PC-3 (cell line): ENCODE results near the gene PELI2. TPM values are rescaled to one million over a fixed set of nuclear protein-coding genes. Genes with fewer than 3 reads are reported as not detected.

Experiments
- ATAC-seq: fragments of 200-7000 bp; cut with Tn5 transposase; 2 replicates; pipeline ENCODE4 v1.9.1; 2020; ENCODE audit warnings: mild to moderate bottlenecking, moderate library complexity
- BruUV-seq: library from RNA; stranded (reverse); fragments of 400-500 nt; replicated peaks from 2 replicates; lab custom pipeline; 2021; lab: Mats Ljungman, UMichigan
- CTCF ChIA-PET: fragments of 300-600 bp; sonication (Branson Sonifier 250); formaldehyde crosslinking; loops from one replicate; lab custom pipeline; 2022; ENCODE audit warnings: antibody characterized with exemption; lab: Charles Lee
- POLR2A ChIA-PET: fragments of 300-600 bp; sonication (Branson Sonifier 250); formaldehyde crosslinking; loops from one replicate; lab custom pipeline; 2022; ENCODE audit warnings: antibody characterized with exemption; ENCODE audit not compliant: unreplicated experiment; lab: Charles Lee
- DNase-seq: peaks from one replicate; pipeline ENCODE4 v3.0.0-alpha.2; 2015
- H2AFZ ChIP-seq: fragments of 300-600 bp; sonication (generic); 2 replicates; pipeline ENCODE4 v1.6.0; 2016; ENCODE audit warnings: antibody characterized with exemption, low read length
- H3F3A ChIP-seq: fragments of 300-600 bp; sonication (generic); one replicate; pipeline ENCODE4 v1.6.0; 2017; ENCODE audit warnings: antibody characterized with exemption, low read length, control low read depth, mild to moderate bottlenecking; ENCODE audit not compliant: unreplicated experiment
- H3K27ac ChIP-seq: fragments of 300-600 bp; sonication (generic); 2 replicates; pipeline ENCODE4 v1.5.1; 2016; ENCODE audit warnings: mild to moderate bottlenecking, low read length
- H3K27me3 ChIP-seq: fragments of 300-600 bp; sonication (generic); 2 replicates; pipeline ENCODE4 v1.6.1; 2016; ENCODE audit warnings: low read length, mixed read lengths
- H3K36me3 ChIP-seq: fragments of 300-600 bp; sonication (generic); 2 replicates; pipeline ENCODE4 v1.6.1; 2016; ENCODE audit warnings: low read depth, mixed run types, low read length, mixed read lengths
- H3K4me1 ChIP-seq: fragments of 300-600 bp; sonication (generic); 2 replicates; pipeline ENCODE4 v1.5.1; 2016; ENCODE audit warnings: low read length; ENCODE audit not compliant: insufficient read depth
- H3K4me2 ChIP-seq: fragments of 300-600 bp; sonication (generic); 2 replicates; pipeline ENCODE4 v1.6.0; 2016; ENCODE audit warnings: low read length
- H3K4me3 ChIP-seq: fragments of 300-600 bp; sonication (generic); 2 replicates; pipeline ENCODE4 v1.5.1; 2016; ENCODE audit warnings: mild to moderate bottlenecking, low read length, mixed read lengths
- H3K79me2 ChIP-seq: fragments of 300-600 bp; sonication (generic); 2 replicates; pipeline ENCODE4 v1.6.1; 2017; ENCODE audit warnings: low read length, mixed read lengths
- H3K9ac ChIP-seq: fragments of 300-600 bp; sonication (generic); 2 replicates; pipeline ENCODE4 v1.6.0; 2016; ENCODE audit warnings: mild to moderate bottlenecking, low read length
- H3K9me2 ChIP-seq: fragments of 300-600 bp; sonication (generic); replicated peaks from 2 replicates; pipeline ENCODE4 v1.6.1; 2016; ENCODE audit warnings: mixed run types, low read length, mixed read lengths
- H3K9me3 ChIP-seq: fragments of 300-600 bp; sonication (generic); 2 replicates; pipeline ENCODE4 v1.6.1; 2016; ENCODE audit warnings: low read length, mixed read lengths
- H4K20me1 ChIP-seq: fragments of 300-600 bp; sonication (generic); 2 replicates; pipeline ENCODE4 v1.6.1; 2016; ENCODE audit warnings: low read length, mixed read lengths
- EZH2 ChIP-seq: fragments of 300-600 bp; sonication (generic); IDR thresholded peaks from one replicate; pipeline ENCODE4 v1.6.1; 2017; ENCODE audit warnings: antibody characterized with exemption, mild to moderate bottlenecking, low read length; ENCODE audit not compliant: unreplicated experiment
- EZH2phosphoT487 ChIP-seq: fragments of 300-600 bp; sonication (generic); IDR thresholded peaks from 2 replicates; pipeline ENCODE4 v1.6.1; 2018; ENCODE audit warnings: mild to moderate bottlenecking, antibody characterized with exemption, low read length, borderline replicate concordance
- intact Hi-C: fragments of 100-400 bp; cut with micrococcal nuclease; formaldehyde crosslinking; loops from 2 replicates; pipeline ENCODE4 v1.9.0; 2023
- total RNA-seq: library from RNA; depleted of rRNA; stranded (reverse); fragments of >200 nt; gene quantifications from 2 replicates; pipeline ENCODE4 v1.2.3, GENCODE V29; 2014
- TF ChIP-seq, protein P1 (sequence below): fragments of 300-600 bp; sonication (generic); conservative IDR thresholded peaks from 2 replicates; pipeline ENCODE4 v1.5.1; 2017; ENCODE audit warnings: antibody characterized with exemption, low read depth, mild to moderate bottlenecking, low read length

The PELI2 gene
- total RNA-seq, 1 experiment from 2014 or later: 0.11 TPM

DNA sequence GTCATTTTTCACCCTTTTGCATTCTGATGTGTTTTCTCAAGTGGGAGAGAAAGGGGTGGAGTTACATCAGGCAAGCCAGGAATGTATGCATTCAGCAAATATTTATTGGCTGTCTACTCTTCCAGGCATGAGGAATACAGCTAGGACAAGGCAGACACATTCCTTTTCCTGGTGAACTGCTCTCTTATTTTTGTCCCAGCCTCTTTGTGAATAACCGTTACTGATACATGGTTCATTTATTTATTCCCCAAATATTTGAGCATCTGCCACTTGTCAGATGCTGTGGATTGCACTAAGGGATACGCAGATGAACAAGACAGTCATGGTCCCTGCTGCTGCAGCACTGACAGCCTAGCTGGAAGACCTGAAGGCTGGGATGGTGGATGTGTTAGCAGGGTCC is 6.1 kb downstream of the PELI2 start:
- H2AFZ ChIP-seq: no peak overlapping the region
- no peaks in the 10 kb centered on the region for H3K9me3 ChIP-seq
- no peaks in the 10 kb centered on the region for H3K36me3 ChIP-seq
- ChIA-PET CTCF (no interaction called here), POLR2A (no interaction called here)
- ATAC-seq (no peak), DNase-seq (no peak)
- H3K27me3 ChIP-seq: peaks cover 98% of the 10 kb centered on the region
- no peak overlapping the region for H3K4me2 ChIP-seq
- intact Hi-C loops: no loop called here
- H3K4me3 ChIP-seq: no peak overlapping the region
- H3K9me2 ChIP-seq: no peaks in the 10 kb centered on the region
- no peaks in the 10 kb centered on the region for H3F3A ChIP-seq
- TF ChIP-seq, protein P1, sequence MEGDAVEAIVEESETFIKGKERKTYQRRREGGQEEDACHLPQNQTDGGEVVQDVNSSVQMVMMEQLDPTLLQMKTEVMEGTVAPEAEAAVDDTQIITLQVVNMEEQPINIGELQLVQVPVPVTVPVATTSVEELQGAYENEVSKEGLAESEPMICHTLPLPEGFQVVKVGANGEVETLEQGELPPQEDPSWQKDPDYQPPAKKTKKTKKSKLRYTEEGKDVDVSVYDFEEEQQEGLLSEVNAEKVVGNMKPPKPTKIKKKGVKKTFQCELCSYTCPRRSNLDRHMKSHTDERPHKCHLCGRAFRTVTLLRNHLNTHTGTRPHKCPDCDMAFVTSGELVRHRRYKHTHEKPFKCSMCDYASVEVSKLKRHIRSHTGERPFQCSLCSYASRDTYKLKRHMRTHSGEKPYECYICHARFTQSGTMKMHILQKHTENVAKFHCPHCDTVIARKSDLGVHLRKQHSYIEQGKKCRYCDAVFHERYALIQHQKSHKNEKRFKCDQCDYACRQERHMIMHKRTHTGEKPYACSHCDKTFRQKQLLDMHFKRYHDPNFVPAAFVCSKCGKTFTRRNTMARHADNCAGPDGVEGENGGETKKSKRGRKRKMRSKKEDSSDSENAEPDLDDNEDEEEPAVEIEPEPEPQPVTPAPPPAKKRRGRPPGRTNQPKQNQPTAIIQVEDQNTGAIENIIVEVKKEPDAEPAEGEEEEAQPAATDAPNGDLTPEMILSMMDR: no peak
- TF ChIP-seq EZH2phosphoT487 (no peak), EZH2 (no peak)
- H4K20me1 ChIP-seq: no peaks in the 10 kb centered on the region
- BruUV-seq: no TSS peak
- H3K9ac ChIP-seq: no peak overlapping the region
- no peaks in the 10 kb centered on the region for H3K79me2 ChIP-seq
- H3K27ac ChIP-seq: no peak overlapping the region
- no peaks in the 10 kb centered on the region for H3K4me1 ChIP-seq

DNA sequence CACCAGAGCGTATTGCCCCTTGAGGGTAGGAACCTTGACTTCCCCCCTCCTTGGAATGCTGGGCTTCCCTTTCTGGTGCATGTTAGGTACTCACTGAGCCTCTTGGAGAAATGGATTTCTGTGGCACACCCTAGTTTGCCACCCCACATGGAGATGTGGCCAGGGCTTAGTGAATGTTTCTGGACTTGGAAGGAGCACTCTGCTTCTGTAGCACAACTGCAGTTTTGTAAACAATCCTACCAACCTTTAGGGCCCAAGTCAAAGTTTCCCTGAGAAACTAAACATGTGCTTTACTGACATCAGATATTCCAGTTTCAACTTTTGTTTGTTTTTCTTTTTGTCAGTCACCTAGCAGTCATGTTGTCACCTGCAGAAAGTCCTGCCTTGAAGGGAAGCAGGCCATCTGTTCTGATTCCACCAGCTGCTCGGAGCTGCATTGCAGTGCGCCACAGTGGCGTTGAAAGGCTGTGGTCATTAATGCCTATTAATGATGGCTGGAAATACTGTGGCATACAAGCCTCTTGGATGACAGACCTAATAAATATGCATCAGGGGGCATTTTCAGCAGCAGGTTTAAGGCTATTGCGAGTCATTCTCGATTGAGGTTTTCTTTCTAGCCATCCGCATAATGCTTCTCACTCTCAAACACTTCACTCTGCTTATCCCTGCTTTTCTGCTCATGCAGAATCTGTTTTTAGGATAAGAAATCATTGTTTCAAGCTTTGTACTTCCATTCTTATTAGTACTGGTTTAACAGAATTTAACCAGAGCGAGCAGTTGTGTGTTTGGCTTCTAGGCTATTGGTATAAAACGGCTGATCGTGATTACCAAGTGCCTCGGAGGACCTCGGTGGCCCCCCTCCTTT is 7.8 kb downstream of the PELI2 start:
- H3K9me3 ChIP-seq: no peaks in the 10 kb centered on the region
- H3K4me2 ChIP-seq: no peak overlapping the region
- no TSS peak for BruUV-seq
- H3K9ac ChIP-seq: no peak overlapping the region
- DNase-seq (no peak), ATAC-seq (no peak)
- H3K9me2 ChIP-seq: no peaks in the 10 kb centered on the region
- peaks cover 97% of the 10 kb centered on the region for H3K27me3 ChIP-seq
- no peaks in the 10 kb centered on the region for H3K36me3 ChIP-seq
- ChIA-PET CTCF (no interaction called here), POLR2A (no interaction called here)
- no peak overlapping the region for H2AFZ ChIP-seq
- intact Hi-C loops: no loop called here
- no peaks in the 10 kb centered on the region for H3F3A ChIP-seq
- H3K27ac ChIP-seq: no peak overlapping the region
- H3K4me3 ChIP-seq: no peak overlapping the region
- TF ChIP-seq EZH2 (no peak), EZH2phosphoT487 (no peak)
- TF ChIP-seq, protein P1: no peak
- no peaks in the 10 kb centered on the region for H3K4me1 ChIP-seq
- H4K20me1 ChIP-seq: no peaks in the 10 kb centered on the region
- no peaks in the 10 kb centered on the region for H3K79me2 ChIP-seq

DNA sequence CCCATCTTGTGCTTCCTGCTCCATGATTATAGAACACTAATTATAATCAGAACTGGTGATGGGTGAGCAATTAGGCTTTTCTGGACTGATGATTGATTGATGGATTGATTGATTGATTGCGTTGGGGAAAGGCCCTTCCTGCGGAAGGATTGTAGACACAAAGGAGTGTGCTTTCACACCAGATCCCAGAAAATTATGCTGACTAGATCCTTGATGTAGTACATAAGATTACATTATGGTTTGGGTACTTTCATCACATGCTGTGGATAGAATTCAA is 8.4 kb downstream of the PELI2 start:
- Histone ChIP-seq H3K9me2 (no peaks in the 10 kb centered on the region), H2AFZ (no peak overlapping the region), H3K36me3 (no peaks in the 10 kb centered on the region), H3K79me2 (no peaks in the 10 kb centered on the region), H3K4me1 (no peaks in the 10 kb centered on the region), H4K20me1 (no peaks in the 10 kb centered on the region), H3F3A (no peaks in the 10 kb centered on the region), H3K4me3 (no peak overlapping the region), H3K4me2 (no peak overlapping the region), H3K27ac (no peak overlapping the region), H3K27me3 (peaks cover 97% of the 10 kb centered on the region), H3K9me3 (no peaks in the 10 kb centered on the region), H3K9ac (no peak overlapping the region)
- TF ChIP-seq, protein P1: no peak
- TF ChIP-seq EZH2 (no peak), EZH2phosphoT487 (no peak)
- CTCF ChIA-PET: no interaction called here
- POLR2A ChIA-PET: no interaction called here
- ATAC-seq (no peak), DNase-seq (no peak)
- no TSS peak for BruUV-seq
- intact Hi-C loops: no loop called here
